IMR-90 (cell line): ENCODE data around the gene GSE1.

Source experiments
- CEBPB ChIP-seq: IDR thresholded peaks from 2 replicates; pipeline ENCODE4 v1.6.1; 2012; ENCODE audit warnings: low read depth, low read length, improper control_type of control experiment
- CHD1 ChIP-seq: IDR thresholded peaks from 2 replicates; pipeline ENCODE4 v1.6.1; 2012; ENCODE audit warnings: low read depth, low read length, improper control_type of control experiment
- CTCF ChIP-seq: conservative IDR thresholded peaks from 2 replicates; pipeline ENCODE4 v1.5.1; 2012; ENCODE audit warnings: mild to moderate bottlenecking, low read depth, low read length, improper control_type of control experiment
- FOS ChIP-seq: fragments of 150-350 bp; IDR thresholded peaks from 2 replicates; pipeline ENCODE4 v1.6.1; 2016; ENCODE audit warnings: low read depth, low read length
- MAFK ChIP-seq: IDR thresholded peaks from 2 replicates; pipeline ENCODE4 v1.6.1; 2012; ENCODE audit warnings: low read depth, low read length, improper control_type of control experiment
- MXI1 ChIP-seq: IDR thresholded peaks from 2 replicates; pipeline ENCODE4 v1.6.1; 2012; ENCODE audit warnings: low read depth, mild to moderate bottlenecking, low read length, moderate library complexity, borderline replicate concordance
- POLR2A ChIP-seq: IDR thresholded peaks from 2 replicates; pipeline ENCODE4 v1.6.1; 2012; ENCODE audit warnings: mild to moderate bottlenecking, low read depth, low read length
- RAD21 ChIP-seq: IDR thresholded peaks from 2 replicates; pipeline ENCODE4 v1.6.1; 2012; ENCODE audit warnings: low read length, improper control_type of control experiment
- RFX5 ChIP-seq: IDR thresholded peaks from 2 replicates; pipeline ENCODE4 v1.8.0; 2012; ENCODE audit warnings: low read depth, mild to moderate bottlenecking, low read length, moderate library complexity
- SMC3 ChIP-seq: fragments of 150-350 bp; IDR thresholded peaks from 2 replicates; pipeline ENCODE4 v1.6.1; 2016; ENCODE audit warnings: low read depth, mild to moderate bottlenecking, antibody characterized with exemption, low read length, moderate library complexity
- USF2 ChIP-seq: fragments of 150-350 bp; IDR thresholded peaks from 2 replicates; pipeline ENCODE4 v1.6.1; 2017; ENCODE audit warnings: mild to moderate bottlenecking, antibody characterized with exemption, low read length, low read depth

- TF ChIP-seq CTCF (no peak), POLR2A (no peak), SMC3 (no peak), RFX5 (no peak), CEBPB (no peak), RAD21 (no peak), MAFK (no peak), USF2 (no peak), CHD1 (no peak), FOS (no peak), MXI1 (no peak)
These were observed 42.2 kb upstream of the GSE1 start for GRCh38 chr16:85570735-85571562.
